HepG2 (cell line): ENCODE data around the gene TBL3. TPM values are rescaled to one million over a fixed set of nuclear protein-coding genes. Genes with fewer than 3 reads are reported as not detected.
A peak's percentile ranks its signal among the peaks of the same experiment; 100 is the strongest.

ENCODE experiments used
- CBX5 ChIP-seq: sonication (generic); formaldehyde crosslinking; IDR thresholded peaks from 2 replicates; pipeline ENCODE4 v1.4.0; 2020; ENCODE audit warnings: missing genetic modification reagents, borderline replicate concordance
- DNMT1 ChIP-seq: sonication (generic); formaldehyde crosslinking; IDR thresholded peaks from 2 replicates; pipeline ENCODE4 v1.5.1; 2020; ENCODE audit warnings: mild to moderate bottlenecking, missing genetic modification reagents
- FOXO1 ChIP-seq: sonication (generic); formaldehyde crosslinking; IDR thresholded peaks from 2 replicates; pipeline ENCODE4 v1.4.0; 2020; ENCODE audit warnings: missing genetic modification reagents
- GPN1 ChIP-seq: sonication (generic); formaldehyde crosslinking; IDR thresholded peaks from 2 replicates; pipeline ENCODE4 v1.5.1; 2020; ENCODE audit warnings: missing genetic modification reagents, borderline replicate concordance
- HOXD1 ChIP-seq: sonication (generic); formaldehyde crosslinking; IDR thresholded peaks from 2 replicates; pipeline ENCODE4 v1.5.0; 2020; ENCODE audit warnings: missing genetic modification reagents
- ISX ChIP-seq: sonication (generic); formaldehyde crosslinking; conservative IDR thresholded peaks from 2 replicates; pipeline ENCODE4 v1.5.0; 2020; ENCODE audit warnings: missing genetic modification reagents
- LCORL ChIP-seq, 2 experiments: fragments of 450-650 bp in 1 of 2; sonication (generic) in 1 of 2; formaldehyde crosslinking in 1 of 2; IDR thresholded peaks; 2 replicates each; pipeline versions ENCODE4 v1.5.0 to v1.6.1; 2017 to 2020; ENCODE audit warnings: antibody characterized with exemption in 1 of 2, missing genetic modification reagents in 1 of 2
- MED1 ChIP-seq: sonication (generic); formaldehyde crosslinking; IDR thresholded peaks from 2 replicates; pipeline ENCODE4 v1.4.0; 2020; ENCODE audit warnings: missing genetic modification reagents
- NKX3-1 ChIP-seq: sonication (generic); formaldehyde crosslinking; IDR thresholded peaks from 2 replicates; pipeline ENCODE4 v1.5.0; 2020; ENCODE audit warnings: missing genetic modification reagents
- SAFB2 ChIP-seq: sonication (generic); formaldehyde crosslinking; IDR thresholded peaks from 2 replicates; pipeline ENCODE4 v1.5.1; 2020; ENCODE audit warnings: missing genetic modification reagents, low read depth, mild to moderate bottlenecking, borderline replicate concordance
- SPEN ChIP-seq: sonication (generic); formaldehyde crosslinking; IDR thresholded peaks from 2 replicates; pipeline ENCODE4 v1.5.1; 2020; ENCODE audit warnings: low read depth, mild to moderate bottlenecking, missing genetic modification reagents
- SRF ChIP-seq: IDR thresholded peaks from 2 replicates; pipeline ENCODE4 v1.6.1; 2011; ENCODE audit warnings: mild to moderate bottlenecking, low read depth, low read length, moderate library complexity
- XRCC5 ChIP-seq: fragments of 200-400 bp; formaldehyde crosslinking; optimal IDR thresholded peaks from 2 replicates; pipeline ENCODE3; 2017; ENCODE audit warnings: mild to moderate bottlenecking, low read length
- ZBTB7B ChIP-seq: sonication (generic); formaldehyde crosslinking; IDR thresholded peaks from 2 replicates; pipeline ENCODE4 v1.4.0; 2020; ENCODE audit warnings: missing genetic modification reagents
- ZFP41 ChIP-seq: sonication (generic); formaldehyde crosslinking; IDR thresholded peaks from 2 replicates; pipeline ENCODE4 v1.4.0; 2020; ENCODE audit warnings: mild to moderate bottlenecking, missing genetic modification reagents, borderline replicate concordance
- ZNF160 ChIP-seq: sonication (generic); formaldehyde crosslinking; IDR thresholded peaks from 2 replicates; pipeline ENCODE4 v1.8.0; 2022; ENCODE audit warnings: mild to moderate bottlenecking, inconsistent platforms, missing genetic modification reagents
- ZNF207 ChIP-seq: fragments of 450-650 bp; IDR thresholded peaks from 2 replicates; pipeline ENCODE4 v1.6.1; 2016; ENCODE audit warnings: antibody characterized with exemption, borderline replicate concordance
- ZNF225 ChIP-seq: sonication (generic); formaldehyde crosslinking; IDR thresholded peaks from 2 replicates; pipeline ENCODE4 v1.4.0; 2020; ENCODE audit warnings: mild to moderate bottlenecking, missing genetic modification reagents
- ZNF234 ChIP-seq: sonication (generic); formaldehyde crosslinking; conservative IDR thresholded peaks from 2 replicates; pipeline ENCODE4 v1.5.1; 2020; ENCODE audit warnings: mild to moderate bottlenecking, missing genetic modification reagents
- ZNF33A ChIP-seq: sonication (generic); formaldehyde crosslinking; IDR thresholded peaks from 2 replicates; pipeline ENCODE4 v1.5.1; 2020; ENCODE audit warnings: missing genetic modification reagents, mild to moderate bottlenecking, moderate library complexity, borderline replicate concordance
- ZNF616 ChIP-seq: sonication (generic); formaldehyde crosslinking; IDR thresholded peaks from 2 replicates; pipeline ENCODE4 v1.5.0; 2020; ENCODE audit warnings: low read depth, mild to moderate bottlenecking, missing genetic modification reagents
- ZNF629 ChIP-seq: sonication (generic); formaldehyde crosslinking; conservative IDR thresholded peaks from 2 replicates; pipeline ENCODE4 v1.5.0; 2020; ENCODE audit warnings: missing genetic modification reagents
- ZNF703 ChIP-seq: sonication (generic); formaldehyde crosslinking; IDR thresholded peaks from 2 replicates; pipeline ENCODE4 v1.5.1; 2020; ENCODE audit warnings: missing genetic modification reagents, mild to moderate bottlenecking, moderate library complexity, borderline replicate concordance
- ZNF781 ChIP-seq: sonication (generic); formaldehyde crosslinking; IDR thresholded peaks from 2 replicates; pipeline ENCODE4 v1.5.1; 2020; ENCODE audit warnings: borderline replicate concordance, mild to moderate bottlenecking, missing genetic modification reagents; ENCODE audit errors: not compliant biosample characterization
- ZNF816 ChIP-seq: sonication (generic); formaldehyde crosslinking; IDR thresholded peaks from 2 replicates; pipeline ENCODE4 v1.8.0; 2022; ENCODE audit warnings: missing genetic modification reagents, mild to moderate bottlenecking, borderline replicate concordance
- polyA plus RNA-seq, 8 experiments: library from polyadenylated mRNA; depleted of rRNA in 3 of 8; stranded (reverse) in 7 of 8; unstranded in 1 of 8; fragments of >200 nt; fragmentation: Illumina TruSeq in 4 of 8; extraction: Trizol in 4 of 8; gene quantifications; 2 replicates each; pipeline versions ENCODE4 v1.2.1 to v1.2.3, GENCODE V29; 2011 to 2016; ENCODE audit warnings: low read depth in 4 of 8, missing spikeins in 1 of 8, mixed read lengths in 1 of 8; ENCODE audit not compliant: insufficient read depth in 1 of 8
- total RNA-seq, 5 experiments: library from RNA; depleted of rRNA; stranded (reverse); fragments of >200 nt; fragmentation: Illumina TruSeq; extraction: Trizol; gene quantifications; 2 replicates each; pipeline ENCODE4 v1.2.3, GENCODE V29; 2016; ENCODE audit warnings: low read depth in 1 of 5
- TF ChIP-seq, protein P1 (sequence below): sonication (generic); formaldehyde crosslinking; IDR thresholded peaks from 2 replicates; pipeline ENCODE4 v1.8.0; 2022; ENCODE audit warnings: low read depth, missing genetic modification reagents
- TF ChIP-seq, protein P2 (sequence below): IDR thresholded peaks from 2 replicates; pipeline ENCODE4 v1.6.1; 2016; ENCODE audit warnings: mild to moderate bottlenecking

Gene TBL3
- total and polyA plus RNA-seq, 2 of the 13 experiments (the other 11 are each of a cell fraction or from before 2014, with no cell fraction given): 16.8 to 38.0 TPM

GRCh38 chr16:1971796-1972489 lies at the start of gene TBL3 (continued):
- TF ChIP-seq SPEN (CRISPR knock-in tag) (peak; percentile 99), FOXO1 (CRISPR knock-in tag) (peak; percentile 77), ZNF816 (CRISPR knock-in tag) (0 out of 2 replicates have a peak, but pooled peaks have one; percentile 50), ZNF703 (no peak; the same call in 1 of the 2 replicates), SRF (peak; percentile 91), DNMT1 (no peak), GPN1 (CRISPR knock-in tag) (peak; percentile 18; the same call in 1 of the 2 replicates), ZFP41 (CRISPR knock-in tag) (no peak), XRCC5 (peak; percentile 69), MED1 (CRISPR knock-in tag) (peak; percentile 79), CBX5 (CRISPR knock-in tag) (peak; percentile 97; the same call in 1 of the 2 replicates), ZNF629 (CRISPR knock-in tag) (0 out of 2 replicates have a peak, but pooled peaks have one; percentile 13), ZNF781 (CRISPR knock-in tag) (peak; percentile 40), ZNF234 (CRISPR knock-in tag) (0 out of 2 replicates have a peak, but pooled peaks have one; percentile 31), SAFB2 (CRISPR knock-in tag) (peak; percentile 68; the same call in 1 of the 2 replicates), ZBTB7B (peak; percentile 62), ZNF616 (CRISPR knock-in tag) (no peak), ISX (no peak), HOXD1 (CRISPR knock-in tag) (peak; percentile 26; the same call in 1 of the 2 replicates), ZNF160 (peak; percentile 71; the same call in 1 of the 2 replicates), ZNF225 (peak; percentile 30; the same call in 1 of the 2 replicates), LCORL (IDR thresholded peaks at IDR 0.05) (no peak), LCORL (CRISPR knock-in tag; IDR thresholded peaks at IDR 0.05) (peak; percentile 85), ZNF207 (no peak), ZNF33A (no peak), NKX3-1 (CRISPR knock-in tag) (no peak)
- TF ChIP-seq, protein P1, sequence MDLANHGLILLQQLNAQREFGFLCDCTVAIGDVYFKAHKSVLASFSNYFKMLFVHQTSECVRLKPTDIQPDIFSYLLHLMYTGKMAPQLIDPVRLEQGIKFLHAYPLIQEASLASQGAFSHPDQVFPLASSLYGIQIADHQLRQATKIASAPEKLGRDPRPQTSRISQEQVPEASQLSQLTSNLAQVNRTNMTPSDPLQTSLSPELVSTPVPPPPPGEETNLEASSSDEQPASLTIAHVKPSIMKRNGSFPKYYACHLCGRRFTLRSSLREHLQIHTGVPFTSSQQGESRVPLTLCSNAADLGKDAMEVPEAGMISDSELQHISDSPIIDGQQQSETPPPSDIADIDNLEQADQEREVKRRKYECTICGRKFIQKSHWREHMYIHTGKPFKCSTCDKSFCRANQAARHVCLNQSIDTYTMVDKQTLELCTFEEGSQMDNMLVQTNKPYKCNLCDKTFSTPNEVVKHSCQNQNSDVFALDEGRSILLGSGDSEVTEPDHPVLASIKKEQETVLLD: peak; percentile 93
- TF ChIP-seq, protein P2, sequence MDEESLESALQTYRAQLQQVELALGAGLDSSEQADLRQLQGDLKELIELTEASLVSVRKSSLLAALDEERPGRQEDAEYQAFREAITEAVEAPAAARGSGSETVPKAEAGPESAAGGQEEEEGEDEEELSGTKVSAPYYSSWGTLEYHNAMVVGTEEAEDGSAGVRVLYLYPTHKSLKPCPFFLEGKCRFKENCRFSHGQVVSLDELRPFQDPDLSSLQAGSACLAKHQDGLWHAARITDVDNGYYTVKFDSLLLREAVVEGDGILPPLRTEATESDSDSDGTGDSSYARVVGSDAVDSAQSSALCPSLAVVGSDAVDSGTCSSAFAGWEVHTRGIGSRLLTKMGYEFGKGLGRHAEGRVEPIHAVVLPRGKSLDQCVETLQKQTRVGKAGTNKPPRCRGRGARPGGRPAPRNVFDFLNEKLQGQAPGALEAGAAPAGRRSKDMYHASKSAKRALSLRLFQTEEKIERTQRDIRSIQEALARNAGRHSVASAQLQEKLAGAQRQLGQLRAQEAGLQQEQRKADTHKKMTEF (CRISPR knock-in tag): peak; percentile 97
